Endothelial cell of umbilical vein (primary cell): Measurements from ENCODE around the gene AK5.

Source experiments
- CTCF ChIP-seq, 2 donors: IDR thresholded peaks; 1 replicate in 1 of 2; 2 replicates in 1 of 2; pipeline ENCODE4 v1.5.1; 2011; ENCODE audit warnings: low read length in 2 of 2, mild to moderate bottlenecking in 2 of 2, moderate library complexity in 2 of 2, control low read depth in 1 of 2, inconsistent platforms in 1 of 2, low read depth in 1 of 2; ENCODE audit not compliant: insufficient read depth in 1 of 2; ENCODE audit errors: extremely low read depth in 1 of 2
- EZH2 ChIP-seq: IDR thresholded peaks from 2 replicates; pipeline ENCODE4 v1.6.1; 2012; ENCODE audit warnings: borderline replicate concordance, low read depth, mild to moderate bottlenecking, moderate library complexity, low read length, inconsistent platforms; ENCODE audit not compliant: severe bottlenecking
- FOS ChIP-seq: IDR thresholded peaks from 2 replicates; pipeline ENCODE4 v1.6.1; 2011; ENCODE audit warnings: mild to moderate bottlenecking, low read length, moderate library complexity, borderline replicate concordance; ENCODE audit not compliant: insufficient read depth
- GATA2 ChIP-seq: IDR thresholded peaks from 2 replicates; pipeline ENCODE4 v1.7.0; 2011; ENCODE audit warnings: low read depth, mild to moderate bottlenecking, moderate library complexity, mixed read lengths, low read length; ENCODE audit not compliant: insufficient read length, insufficient read depth
- JUN ChIP-seq: IDR thresholded peaks from 2 replicates; pipeline ENCODE4 v1.6.1; 2011; ENCODE audit warnings: borderline replicate concordance, low read depth; ENCODE audit not compliant: insufficient read length, insufficient read depth
- MAX ChIP-seq: IDR thresholded peaks from 2 replicates; pipeline ENCODE4 v1.6.1; 2011; ENCODE audit not compliant: insufficient read depth, insufficient read length
- MYC ChIP-seq: IDR thresholded peaks from one replicate; pipeline ENCODE4 v1.6.1; 2011; ENCODE audit warnings: mild to moderate bottlenecking, low read depth, low read length
- POLR2A ChIP-seq: IDR thresholded peaks from 2 replicates; pipeline ENCODE4 v1.6.1; 2012; ENCODE audit warnings: low read depth, mild to moderate bottlenecking, control low read depth, low read length
- POLR2AphosphoS5 ChIP-seq: IDR thresholded peaks from 2 replicates; pipeline ENCODE4 v1.6.1; 2012; ENCODE audit warnings: low read depth, mild to moderate bottlenecking, control low read depth, low read length, moderate library complexity; ENCODE audit not compliant: insufficient read depth

GRCh38 chr1:77584884-77585283 is 303.1 kb downstream of the AK5 start:
- no peak for TF ChIP-seq CTCF (IDR thresholded peaks at IDR 0.05; ENCODE audit: extremely low read depth in 1 of 2, insufficient read depth in 1 of 2, low read depth in 1 of 2, low read length in 2 of 2)
- TF ChIP-seq EZH2: no peak
- TF ChIP-seq POLR2AphosphoS5: no peak
- no peak for TF ChIP-seq POLR2A
- no peak for TF ChIP-seq MAX
- TF ChIP-seq JUN: no peak
- no peak for TF ChIP-seq GATA2
- no peak for TF ChIP-seq MYC
- no peak for TF ChIP-seq FOS
